Stimulated activated CD4-positive, alpha-beta T cell treated with anti-CD3 and anti-CD28 coated beads, Interleukin-15, amount 100 ng/mL, for 24 hours (primary cell): Measurements from ENCODE around the gene HGD.

Experiments used
- DNase-seq: peaks from one replicate; pipeline ENCODE4 v3.0.0-alpha.2; 2020

HGD gene, protein sequence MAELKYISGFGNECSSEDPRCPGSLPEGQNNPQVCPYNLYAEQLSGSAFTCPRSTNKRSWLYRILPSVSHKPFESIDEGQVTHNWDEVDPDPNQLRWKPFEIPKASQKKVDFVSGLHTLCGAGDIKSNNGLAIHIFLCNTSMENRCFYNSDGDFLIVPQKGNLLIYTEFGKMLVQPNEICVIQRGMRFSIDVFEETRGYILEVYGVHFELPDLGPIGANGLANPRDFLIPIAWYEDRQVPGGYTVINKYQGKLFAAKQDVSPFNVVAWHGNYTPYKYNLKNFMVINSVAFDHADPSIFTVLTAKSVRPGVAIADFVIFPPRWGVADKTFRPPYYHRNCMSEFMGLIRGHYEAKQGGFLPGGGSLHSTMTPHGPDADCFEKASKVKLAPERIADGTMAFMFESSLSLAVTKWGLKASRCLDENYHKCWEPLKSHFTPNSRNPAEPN

DNA sequence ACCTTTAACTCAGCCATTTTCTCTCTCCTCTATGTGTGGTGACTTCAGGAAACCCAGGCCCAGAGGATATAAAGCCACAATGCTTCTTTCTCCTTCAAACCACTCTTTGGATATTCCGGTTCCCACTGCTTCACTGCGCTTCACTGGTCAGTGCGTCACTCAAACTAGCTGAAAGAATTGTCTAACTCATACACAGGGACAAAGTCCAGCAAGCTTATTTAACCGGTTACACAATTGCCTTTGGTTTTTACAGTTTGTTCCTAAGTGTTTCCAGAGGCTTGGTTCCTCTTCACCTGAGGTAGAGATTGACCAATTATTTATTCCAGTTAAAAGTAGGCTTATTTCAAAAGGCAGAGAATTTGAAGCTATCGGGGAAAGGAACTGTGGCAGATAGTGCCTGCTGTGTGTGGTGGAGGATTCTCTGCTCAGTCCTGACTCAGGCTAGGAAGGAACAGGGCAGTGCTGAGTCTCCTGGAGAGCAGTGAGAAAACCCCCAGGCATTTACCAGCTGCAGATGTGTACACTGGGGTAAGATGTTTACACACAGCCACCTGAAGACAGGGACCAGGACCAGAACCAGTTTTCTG, at the start of gene HGD:
Gene HGD, minus strand, starts transcription at position 145 of the 587 bp plus-strand sequence. Its CDS starts 128 bp downstream, at position 17.
- DNase-seq = no peak

DNA sequence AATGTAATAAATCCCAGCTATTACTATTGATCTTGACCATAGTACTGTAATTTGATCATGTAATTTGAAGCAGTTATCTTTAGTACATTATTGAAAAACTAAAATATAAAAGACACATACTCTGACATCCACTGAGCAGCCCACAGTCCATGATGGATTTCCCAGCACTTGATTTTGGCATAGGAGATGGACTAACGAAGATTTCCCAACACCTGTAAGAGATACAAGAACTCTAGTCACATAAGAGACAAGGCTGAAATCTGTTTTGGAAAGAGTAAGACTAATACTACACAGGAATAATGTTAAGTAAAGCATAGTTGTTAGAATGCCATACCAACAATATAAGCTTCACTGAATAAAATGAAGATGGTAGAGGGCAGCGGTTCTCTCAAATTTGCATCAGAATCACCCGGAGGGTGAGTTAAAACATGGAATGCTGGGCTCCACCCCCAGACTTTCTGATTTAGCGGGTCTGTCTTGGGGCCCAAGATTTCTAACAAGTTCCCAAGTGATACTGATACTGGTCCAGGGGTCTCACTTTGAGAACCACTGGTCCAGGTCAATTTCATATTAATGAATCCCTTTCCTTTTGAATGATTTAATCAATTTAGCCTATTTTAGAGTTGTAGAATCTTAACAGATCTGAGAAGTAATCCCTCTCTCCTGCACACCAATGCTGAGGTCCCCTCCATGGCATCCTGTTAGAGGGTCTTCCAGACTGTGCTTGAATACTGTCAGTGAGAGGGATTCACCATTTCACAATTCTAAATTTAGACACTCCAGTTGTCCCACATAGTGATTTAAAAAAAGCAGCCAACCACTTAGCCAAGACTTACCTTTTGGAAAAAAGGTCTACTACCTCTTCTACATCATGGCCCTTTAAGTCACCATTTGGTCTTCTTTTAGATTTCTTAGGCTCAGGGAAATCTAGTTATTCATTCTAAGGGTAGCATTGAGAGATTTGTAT, 48.8 kb upstream of the HGD start:
- no peak for DNase-seq

DNA sequence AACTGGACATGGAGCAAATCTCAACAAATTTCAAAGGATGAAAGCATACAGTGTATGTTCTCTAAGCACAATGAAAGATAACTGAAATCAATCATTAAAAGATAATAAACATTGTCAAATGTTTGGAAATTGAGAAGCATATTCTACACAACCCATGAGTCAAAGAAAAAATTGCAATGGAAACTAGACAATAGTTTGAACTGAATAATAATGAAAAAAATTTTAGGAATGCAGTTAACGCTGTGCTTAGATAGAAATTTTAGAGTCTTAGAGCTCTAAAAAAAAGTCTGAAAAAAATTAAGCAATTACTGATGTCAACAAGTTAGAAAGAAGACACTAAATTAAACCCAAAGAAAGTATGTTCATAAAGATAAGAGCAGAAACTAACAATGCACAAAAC, 44.8 kb upstream of the HGD start:
- DNase-seq = no peak

DNA sequence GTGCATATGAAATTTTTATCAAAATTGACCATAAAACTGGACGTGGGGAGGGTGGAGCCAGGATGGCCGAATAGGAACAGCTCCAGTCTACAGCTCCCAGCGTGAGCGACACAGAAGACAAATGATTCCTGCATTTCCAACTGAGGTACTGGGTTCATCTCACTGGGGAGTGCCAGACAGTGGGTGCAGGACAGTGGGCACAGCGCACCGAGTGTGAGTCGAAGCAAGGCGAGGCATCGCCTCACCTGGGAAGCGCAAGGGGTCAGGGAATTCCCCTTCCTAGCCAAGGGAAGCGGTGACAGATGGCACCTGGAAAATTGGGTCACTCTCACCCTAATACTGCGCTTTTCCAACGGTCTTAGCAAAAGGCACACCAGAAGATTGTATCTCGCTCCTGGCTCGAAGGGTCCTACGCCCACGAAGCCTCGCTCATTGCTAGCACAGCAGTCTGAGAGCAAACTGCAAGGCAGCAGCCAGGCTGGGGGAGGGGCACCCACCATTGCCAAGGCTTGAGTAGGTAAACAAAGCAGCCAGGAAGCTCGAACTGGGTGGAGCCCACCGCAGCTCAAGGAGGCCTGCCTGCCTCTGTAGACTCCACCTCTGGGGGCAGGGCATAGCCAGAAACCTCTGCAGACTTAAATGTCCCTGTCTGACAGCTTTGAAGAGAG, 37.3 kb upstream of the HGD start:
- peak; percentile 55 for DNase-seq

DNA sequence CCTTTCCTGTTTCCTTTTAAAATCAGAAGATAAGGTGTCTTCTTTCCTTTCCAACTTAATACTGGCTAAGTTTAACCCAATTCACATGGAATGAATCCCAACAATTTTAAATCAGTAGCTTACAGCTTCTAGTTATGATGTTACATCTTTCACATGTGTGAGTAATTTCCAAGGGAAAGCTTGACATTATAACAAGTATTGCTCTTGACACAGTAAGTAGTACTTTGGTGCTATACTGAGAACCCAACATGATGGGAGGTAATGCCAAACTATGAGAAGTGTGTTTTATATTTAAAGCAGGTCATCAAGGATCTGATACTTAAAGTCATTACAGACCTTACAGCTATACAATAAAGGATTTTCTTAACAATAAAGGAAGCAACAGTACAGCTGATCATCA, 31.2 kb upstream of the HGD start:
- no peak for DNase-seq

DNA sequence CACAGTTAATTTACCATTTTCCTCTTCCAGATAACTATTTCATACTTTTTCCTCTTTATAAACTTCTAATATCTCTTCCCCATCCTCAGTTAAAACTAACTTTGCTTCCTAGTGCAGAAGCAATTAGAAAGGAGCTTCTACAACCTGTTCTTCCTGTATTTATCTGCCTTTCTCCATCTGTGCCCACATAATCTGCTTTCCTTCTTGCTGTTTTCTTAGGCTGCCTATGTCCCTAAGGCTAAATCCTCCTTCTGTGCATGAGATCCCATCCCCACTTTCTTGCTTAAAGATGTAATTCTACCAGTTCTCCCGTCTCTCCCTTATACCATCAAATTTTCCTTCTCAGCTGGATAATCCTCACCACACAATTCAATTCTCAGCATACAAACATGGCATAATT, 28.3 kb upstream of the HGD start:
- no peak for DNase-seq

DNA sequence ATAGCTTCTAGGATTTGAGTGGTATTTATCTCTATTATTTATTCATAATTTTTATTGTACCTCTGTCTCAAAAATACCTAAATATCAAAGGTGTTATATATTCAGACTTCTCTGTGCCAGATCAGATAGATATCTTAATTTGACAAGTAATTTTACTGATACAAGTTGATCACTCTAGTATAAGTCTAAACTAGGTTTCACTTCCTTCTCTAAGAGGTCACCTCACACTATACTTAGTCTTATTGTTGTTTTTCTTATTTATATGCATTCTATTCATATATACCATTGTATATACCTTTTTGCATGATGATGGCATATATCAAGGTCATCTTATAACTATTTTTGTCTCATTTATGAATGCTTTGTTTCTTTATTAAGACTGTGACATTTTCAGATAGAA, 26.4 kb upstream of the HGD start:
- DNase-seq = no peak

DNA sequence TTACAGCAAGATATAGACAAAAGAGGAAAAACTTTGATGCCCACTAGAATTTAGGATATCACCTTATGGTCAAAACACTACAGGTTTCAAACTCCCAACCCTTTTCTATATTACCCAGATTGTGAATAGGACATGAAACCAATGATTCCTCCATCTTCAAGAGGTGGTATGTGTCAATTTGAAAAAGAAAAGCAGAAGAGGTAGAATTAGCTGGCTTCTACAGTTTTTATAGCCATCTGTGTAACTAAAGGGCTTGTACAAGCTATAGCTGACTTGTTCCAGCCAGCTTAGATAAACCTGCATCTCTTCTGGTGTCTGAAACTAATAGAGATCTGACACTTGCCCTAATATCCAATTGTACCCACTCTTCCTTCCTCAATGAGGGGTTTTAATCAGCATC, 24.9 kb upstream of the HGD start:
- DNase-seq = no peak

DNA sequence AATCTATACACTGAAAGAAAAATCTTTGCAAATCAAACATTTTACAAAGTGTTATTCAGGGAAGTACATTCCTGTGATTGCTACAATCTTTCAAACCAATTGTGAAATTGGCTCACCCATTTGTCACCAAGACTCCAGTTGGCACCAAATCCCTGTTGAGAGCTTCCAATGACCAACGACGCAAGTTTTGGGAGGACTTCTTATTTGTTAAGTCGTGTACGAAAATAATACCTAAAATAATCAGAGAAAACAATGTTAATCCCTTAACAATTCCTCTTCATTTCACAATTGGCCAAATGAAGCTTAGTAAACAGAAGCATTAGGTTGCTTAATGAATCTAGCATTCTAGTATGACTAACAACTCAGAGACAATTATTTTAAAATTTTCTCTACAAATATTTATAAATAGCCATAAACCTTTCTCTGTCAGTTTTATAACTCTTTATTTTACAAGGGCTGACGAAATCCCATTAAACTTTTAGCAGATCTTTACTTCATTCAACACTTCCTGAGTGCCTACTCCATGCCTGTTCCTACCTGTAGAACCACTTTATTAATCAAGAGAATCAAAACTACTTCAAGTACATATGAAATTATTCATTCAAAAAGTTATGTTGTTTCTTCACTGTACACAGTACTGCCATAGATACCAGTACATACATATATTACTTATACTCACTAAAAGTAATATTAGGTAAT, 24.0 kb upstream of the HGD start:
- no peak for DNase-seq

DNA sequence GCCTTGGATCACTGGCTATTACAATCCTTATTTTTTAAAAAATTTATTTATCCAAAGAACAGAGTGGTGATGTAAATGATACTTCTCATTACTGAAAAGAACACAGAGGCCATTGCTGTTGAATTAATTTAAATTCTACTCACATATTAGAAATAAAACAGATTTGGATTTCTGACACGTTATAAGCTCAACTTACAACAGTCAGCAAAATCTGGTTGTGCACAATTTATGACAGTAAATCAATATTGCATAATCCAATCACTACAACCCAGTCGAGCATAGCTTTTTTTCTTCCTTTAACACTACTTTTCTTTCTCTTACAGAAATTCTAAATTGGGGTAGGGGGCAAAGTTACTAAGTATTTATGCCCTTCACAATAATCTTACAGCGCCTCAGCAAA, 17.3 kb upstream of the HGD start:
- DNase-seq = no peak

DNA sequence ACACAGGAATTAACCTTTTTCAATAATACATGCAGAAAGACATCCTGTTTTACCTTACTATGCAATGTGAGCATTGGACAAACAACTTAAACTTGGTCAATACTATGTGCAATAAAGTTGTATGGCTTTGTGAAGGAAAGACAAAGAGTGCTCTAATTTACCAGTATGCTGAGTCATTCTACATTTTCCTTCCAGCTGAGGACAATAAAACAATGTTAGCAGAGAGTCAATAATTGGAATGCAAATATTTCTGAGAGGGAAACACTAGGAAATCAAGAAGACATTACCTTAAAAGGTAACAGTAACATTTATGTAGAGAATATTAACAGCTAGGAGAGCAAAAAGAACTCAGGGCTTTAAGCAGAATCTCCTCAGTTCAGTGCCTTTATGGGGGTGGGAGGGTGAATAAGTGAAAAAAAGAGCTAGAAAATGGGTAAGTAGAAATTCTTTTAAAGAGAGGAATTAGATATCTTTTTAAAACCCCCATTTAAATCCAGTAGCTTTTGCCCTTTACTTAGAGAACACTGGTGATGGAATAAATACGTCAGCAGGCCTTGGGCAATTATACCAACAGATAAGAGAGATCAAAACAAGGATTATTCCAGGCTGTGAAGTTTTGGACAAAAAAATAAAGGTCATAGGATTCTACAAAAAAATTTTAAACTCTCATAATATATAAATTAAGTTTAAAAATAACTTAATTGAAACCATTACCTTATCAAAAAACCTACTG, 11.6 kb upstream of the HGD start:
- DNase-seq = no peak

DNA sequence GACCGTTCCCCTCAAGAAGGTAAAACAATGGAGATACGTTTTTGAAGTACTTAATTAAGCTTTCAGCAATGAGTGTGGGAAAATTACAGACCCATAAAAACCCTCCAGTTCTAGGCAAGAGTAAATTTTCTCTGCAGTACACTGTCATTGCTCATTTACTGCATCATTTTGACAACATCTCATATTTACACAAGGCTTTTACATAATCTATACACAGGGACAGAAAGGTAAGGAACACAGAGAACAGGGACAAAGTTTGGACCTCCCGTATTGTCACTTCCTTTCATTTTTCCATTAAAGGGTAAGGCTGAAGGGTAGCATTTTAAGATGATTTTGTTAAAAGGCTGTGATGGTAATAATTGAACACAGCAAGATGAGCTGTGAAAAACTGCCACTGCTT, 7.4 kb upstream of the HGD start:
- DNase-seq = no peak

DNA sequence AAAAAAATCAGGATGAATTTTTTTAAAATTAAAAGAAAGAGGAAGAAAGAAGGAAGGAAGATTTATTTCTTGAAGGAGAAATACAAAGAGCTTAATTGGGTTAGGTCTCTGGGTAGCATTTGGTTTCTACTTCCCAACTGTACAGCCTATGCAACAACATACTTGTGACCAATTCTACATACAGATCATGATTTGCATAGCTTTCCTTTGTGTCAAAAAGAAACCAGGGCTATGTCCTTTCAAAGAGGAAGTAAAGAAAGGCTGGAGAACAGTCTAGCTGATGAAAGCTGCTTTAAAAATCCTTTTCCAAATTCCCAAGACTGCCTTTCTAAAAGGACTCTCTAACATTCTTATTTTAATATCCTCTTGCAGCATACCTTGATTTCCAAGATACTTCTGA, 6.1 kb upstream of the HGD start:
- DNase-seq = no peak

DNA sequence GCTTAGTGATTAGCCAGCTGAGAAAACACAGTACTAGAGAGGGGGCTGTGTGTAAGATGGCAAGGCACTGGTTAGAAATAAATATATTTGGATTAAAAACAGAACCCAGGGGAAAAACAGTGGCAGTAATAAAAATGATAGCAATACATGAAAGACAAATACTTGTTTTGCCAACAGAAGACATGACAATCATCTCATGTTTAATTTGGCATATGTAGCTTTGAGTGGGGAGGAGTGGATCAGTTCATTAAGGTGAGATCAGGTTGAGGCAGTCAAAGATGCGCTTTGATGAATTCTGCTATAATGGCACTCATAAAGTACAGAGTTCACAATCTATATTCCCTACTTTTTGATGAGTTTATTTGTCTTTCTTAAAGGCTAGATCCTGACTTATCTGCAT, 3.4 kb upstream of the HGD start:
- no peak for DNase-seq

DNA sequence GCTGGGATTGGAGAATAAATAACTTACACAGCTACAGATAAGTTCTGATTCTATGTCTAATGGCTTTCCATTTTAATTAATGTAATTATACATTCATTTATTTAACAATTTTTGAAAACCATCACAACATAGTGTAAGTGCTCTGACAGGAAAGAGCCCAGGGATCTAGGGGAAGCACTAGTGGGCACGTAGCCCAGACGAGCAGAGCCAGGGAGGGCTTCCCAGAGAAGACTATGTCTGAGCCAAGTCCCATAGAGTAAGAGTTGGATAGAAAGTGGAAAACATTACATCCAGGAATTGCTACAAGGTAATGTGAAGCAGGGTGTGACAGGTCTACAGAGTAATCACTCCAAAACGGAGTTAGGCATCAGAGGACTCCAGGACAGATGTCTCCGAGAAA, 2.9 kb upstream of the HGD start:
- no peak for DNase-seq

DNA sequence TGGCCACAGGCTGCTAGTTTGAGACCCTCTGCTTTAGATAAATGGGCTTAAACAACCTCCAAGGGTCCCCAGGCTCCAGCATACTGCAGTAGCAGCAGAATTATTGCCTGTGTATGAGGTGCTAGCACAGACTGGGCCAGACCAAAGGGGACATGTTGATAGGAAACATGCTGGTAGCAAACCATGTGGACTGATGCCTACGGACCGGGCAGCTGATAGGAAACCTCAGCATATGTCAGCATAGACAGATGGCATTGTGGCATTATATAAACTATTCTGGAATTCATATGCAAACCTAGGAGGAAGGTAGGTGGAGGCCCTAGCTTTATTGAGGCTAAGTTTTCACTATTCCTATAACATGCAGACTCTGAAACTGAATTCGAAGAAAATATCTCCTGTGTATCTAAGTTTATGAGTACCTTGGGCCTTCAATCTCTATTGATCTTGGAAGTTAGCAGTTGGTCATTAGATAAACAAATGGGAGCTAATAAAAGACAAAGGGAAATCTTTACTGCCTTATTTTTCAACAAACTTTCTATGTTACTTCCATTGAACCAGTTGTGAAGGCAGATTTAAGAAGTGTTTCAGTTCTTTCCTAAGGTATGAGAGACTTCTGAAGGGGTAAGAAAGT, 1.7 kb upstream of the HGD start:
- DNase-seq = no peak

DNA sequence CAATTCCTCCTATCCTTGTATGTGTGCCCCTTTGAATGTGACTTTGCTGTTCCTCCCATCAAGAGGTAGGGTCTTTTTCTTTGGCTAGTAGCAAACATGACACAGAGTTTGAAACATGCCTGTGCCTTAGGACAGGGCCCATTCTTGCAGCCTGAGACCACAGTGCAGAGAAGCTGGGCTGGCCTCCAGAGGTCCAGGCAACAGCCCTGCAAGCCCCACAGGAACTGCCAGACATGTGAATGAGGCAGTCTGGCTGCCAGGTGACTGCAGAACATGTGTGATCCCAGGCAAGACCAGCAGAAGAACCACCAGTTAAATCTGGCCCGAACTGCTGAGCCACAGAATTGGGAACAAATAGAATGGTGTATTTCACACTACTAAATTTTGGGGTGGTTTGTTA, 1.2 kb upstream of the HGD start:
- no peak for DNase-seq

DNA sequence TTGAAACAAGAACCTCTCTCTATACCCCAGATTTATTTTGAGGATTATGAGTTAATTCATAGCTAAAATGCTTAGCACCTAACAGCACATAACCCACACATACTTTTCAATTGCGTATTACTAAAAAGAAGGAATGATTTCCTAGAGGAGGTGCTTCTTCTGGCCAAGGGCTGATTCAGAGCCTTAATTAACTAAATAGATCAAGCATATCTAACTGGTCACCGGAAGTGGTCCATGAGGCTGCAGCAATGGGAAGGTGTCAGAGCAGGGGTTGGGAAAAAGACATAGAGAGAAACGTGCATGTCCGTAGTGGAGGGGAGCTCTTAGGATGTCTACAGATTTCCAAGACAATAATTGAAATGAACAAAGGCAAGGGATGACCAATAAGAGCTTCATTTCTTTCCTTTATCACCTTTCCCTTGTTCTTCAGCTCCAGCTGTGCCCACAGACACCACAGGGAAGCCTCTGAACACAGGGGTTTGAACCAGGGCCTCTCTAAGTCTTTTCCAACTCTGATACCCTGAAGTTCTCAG, 467 bp downstream of the HGD start:
- DNase-seq = no peak

DNA sequence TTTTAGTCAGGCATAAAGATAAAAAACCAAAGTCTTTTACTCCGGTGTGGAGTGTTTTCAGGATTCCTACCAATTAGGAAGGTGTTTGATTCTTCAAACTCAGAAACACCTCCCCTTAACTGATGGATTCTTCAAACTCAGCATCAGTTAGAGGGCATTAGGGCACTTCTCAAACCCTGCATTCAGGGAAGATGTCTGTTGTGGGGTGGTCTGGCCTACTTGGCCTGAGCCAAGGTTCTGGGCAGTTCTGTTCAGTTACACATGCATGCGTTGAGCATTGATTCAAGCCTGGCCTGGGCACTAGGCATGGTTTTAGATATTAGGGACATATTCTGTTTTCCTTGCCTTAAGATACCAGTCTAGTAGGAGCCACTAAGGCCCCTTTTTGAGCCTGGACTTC, 1.0 kb downstream of the HGD start:
- DNase-seq = no peak

DNA sequence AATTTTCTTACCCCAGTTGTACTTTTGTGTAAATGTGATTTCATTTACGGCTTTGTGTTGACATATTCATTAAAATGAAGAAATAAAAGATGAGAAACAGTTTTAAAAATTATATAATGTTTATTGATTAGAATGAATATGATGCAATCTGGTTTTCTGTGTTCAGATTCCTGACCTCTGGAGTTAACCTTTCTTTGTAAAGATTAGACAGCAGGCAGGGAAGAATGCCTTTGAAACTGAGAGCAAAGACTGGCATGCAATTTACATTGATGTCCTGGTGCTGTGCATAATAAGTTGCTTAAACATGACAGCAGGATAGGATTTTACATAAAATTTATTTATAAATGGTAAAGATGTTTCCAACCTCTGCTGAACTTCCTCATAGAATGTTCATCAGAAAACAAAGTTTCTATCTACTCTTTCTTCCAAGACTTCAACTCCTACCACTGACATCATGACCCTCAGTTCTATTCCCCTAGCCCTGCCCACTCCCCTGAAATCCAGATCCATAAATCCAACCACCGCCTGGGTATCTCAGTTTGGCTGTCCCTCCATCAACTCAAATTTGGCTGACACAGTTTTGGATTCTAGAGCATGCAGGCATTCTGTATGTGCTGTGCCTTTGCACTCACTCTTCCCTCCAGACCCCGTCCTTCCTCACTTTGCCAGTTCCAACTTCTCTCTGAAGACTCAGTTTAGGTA, 1.7 kb downstream of the HGD start:
- DNase-seq = no peak
